H7 (cell line): ENCODE data around the gene TIGIT. TPM values are rescaled to one million over a fixed set of nuclear protein-coding genes. Genes with fewer than 3 reads are reported as not detected.

ENCODE experiments used
- DNase-seq: peaks from one replicate; pipeline ENCODE4 v3.0.0; 2012
- H3K27me3 ChIP-seq: 2 replicates; pipeline ENCODE4 v1.6.0; 2011; ENCODE audit warnings: mild to moderate bottlenecking, low read length; ENCODE audit not compliant: control insufficient read depth, insufficient read depth
- H3K36me3 ChIP-seq: replicated peaks from 2 replicates; pipeline ENCODE4 v1.5.1; 2011; ENCODE audit warnings: low read length; ENCODE audit not compliant: control insufficient read depth, insufficient read depth
- H3K4me3 ChIP-seq: 2 replicates; pipeline ENCODE4 v1.5.1; 2011; ENCODE audit warnings: low read depth, mild to moderate bottlenecking, control low read depth, low read length, moderate library complexity; ENCODE audit not compliant: insufficient read depth
- total RNA-seq: library from RNA; depleted of rRNA; stranded (reverse); fragments of >200 nt; shearing (Covaris generic); gene quantifications from 2 replicates; pipeline ENCODE4 v1.2.3, GENCODE V29; 2014

TIGIT gene
- total RNA-seq, 1 experiment from 2014 or later: not detected

GRCh38 chr3:114328345-114328744 is 34.5 kb downstream of the TIGIT start:
- H3K4me3 ChIP-seq: no peak overlapping the region

GRCh38 chr3:114329823-114330222 is 36.0 kb downstream of the TIGIT start:
- no peak overlapping the region for H3K4me3 ChIP-seq
- H3K27me3 ChIP-seq: no peaks in the 10 kb centered on the region
- H3K36me3 ChIP-seq: no peaks in the 10 kb centered on the region
- no peak for DNase-seq

More at GRCh38 chr3:114328345-114328744, 34.5 kb downstream of the TIGIT start:
- H3K36me3 ChIP-seq: no peaks in the 10 kb centered on the region
- H3K27me3 ChIP-seq: no peaks in the 10 kb centered on the region
- no peak for DNase-seq

- Histone ChIP-seq H3K27me3 (no peaks in the 10 kb centered on the region), H3K4me3 (no peak overlapping the region), H3K36me3 (no peaks in the 10 kb centered on the region)
- no peak for DNase-seq
These were observed 37.2 kb downstream of the TIGIT start for GRCh38 chr3:114331007-114331406.

GRCh38 chr3:114331710-114332109 is 37.9 kb downstream of the TIGIT start:
- Histone ChIP-seq H3K36me3 (no peaks in the 10 kb centered on the region), H3K27me3 (no peaks in the 10 kb centered on the region), H3K4me3 (no peak overlapping the region)
- DNase-seq: no peak

DNA sequence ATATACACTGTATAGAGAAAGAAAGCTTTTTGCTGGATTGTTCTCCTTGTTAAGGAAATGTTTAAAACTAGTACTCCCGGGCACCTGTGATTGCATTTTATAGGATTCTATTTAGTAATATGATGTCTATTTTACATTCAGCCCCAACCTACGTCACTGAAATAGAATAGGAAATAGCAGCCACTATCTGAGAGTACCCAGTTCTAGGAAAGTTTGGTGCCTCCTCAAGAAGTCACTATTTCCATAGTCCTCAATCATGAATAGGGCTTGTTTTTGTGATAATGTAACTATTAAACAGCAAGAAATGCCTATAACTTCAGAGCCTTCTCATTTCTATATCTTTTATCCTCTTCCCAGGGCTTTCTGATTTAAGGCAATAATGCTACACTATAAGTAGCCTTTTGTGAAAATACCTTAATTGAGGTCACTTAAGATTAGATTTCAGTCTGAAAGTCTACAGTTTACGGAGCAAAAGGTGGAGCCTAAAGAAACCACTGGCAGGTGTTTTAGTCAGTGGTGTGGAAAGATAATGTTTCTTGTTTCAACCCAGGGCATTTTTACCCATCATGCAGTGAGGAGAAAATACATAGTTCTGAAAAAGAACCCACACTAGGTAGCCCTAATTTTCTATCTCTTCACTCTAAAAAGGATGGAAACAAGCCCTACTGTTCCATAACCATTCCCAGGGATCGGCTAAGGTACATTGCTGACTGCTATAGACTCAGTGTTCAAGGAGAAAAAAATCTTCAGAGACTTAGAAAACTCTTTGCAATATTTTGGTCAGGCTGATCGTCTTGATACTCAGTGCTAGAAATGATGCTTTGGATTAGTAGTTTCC is 38.7 kb downstream of the TIGIT start:
- Histone ChIP-seq H3K4me3 (no peak overlapping the region), H3K27me3 (no peaks in the 10 kb centered on the region), H3K36me3 (no peaks in the 10 kb centered on the region)
- no peak for DNase-seq

- DNase-seq: no peak
- H3K4me3 ChIP-seq: no peak overlapping the region
- H3K36me3 ChIP-seq: no peaks in the 10 kb centered on the region
- H3K27me3 ChIP-seq: no peaks in the 10 kb centered on the region
These were observed 39.5 kb downstream of the TIGIT start for GRCh38 chr3:114333180-114333922.

- no peak for DNase-seq
- no peak overlapping the region for H3K4me3 ChIP-seq
- H3K27me3 ChIP-seq: no peaks in the 10 kb centered on the region
- H3K36me3 ChIP-seq: no peaks in the 10 kb centered on the region
These were observed 40.1 kb downstream of the TIGIT start for GRCh38 chr3:114333923-114334240.

DNA sequence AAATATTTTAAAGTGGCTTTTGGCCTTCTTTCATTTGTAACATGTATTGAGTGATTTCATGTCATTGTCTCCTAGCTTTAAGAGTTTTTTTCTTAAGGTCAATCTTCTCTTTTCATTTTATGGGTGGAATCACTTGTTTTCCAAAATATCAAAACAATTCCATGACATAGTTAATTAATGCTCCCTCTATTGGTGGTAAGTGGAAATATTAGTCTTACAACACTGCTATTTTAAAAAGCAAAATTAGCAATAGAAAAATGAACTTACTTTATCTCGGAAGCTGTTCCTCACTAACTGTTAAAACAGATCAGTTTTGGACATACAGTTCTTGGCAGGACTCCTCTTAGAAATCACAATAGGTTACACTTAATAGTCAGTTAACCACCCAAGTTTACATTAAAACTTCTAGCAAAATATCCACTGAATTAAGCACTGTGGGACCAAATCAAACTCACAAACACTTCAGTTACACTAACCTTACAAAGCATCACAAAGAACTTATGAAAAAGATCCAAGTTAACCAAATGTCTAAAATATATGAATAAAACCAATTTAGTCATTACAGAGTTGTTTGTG is 42.4 kb downstream of the TIGIT start:
- no peak overlapping the region for H3K4me3 ChIP-seq
- no peak for DNase-seq
- no peaks in the 10 kb centered on the region for H3K36me3 ChIP-seq
- no peaks in the 10 kb centered on the region for H3K27me3 ChIP-seq

- Histone ChIP-seq H3K36me3 (no peaks in the 10 kb centered on the region), H3K27me3 (no peaks in the 10 kb centered on the region), H3K4me3 (no peak overlapping the region)
- DNase-seq: no peak
These were observed 43.0 kb downstream of the TIGIT start for GRCh38 chr3:114336857-114337256.

DNA sequence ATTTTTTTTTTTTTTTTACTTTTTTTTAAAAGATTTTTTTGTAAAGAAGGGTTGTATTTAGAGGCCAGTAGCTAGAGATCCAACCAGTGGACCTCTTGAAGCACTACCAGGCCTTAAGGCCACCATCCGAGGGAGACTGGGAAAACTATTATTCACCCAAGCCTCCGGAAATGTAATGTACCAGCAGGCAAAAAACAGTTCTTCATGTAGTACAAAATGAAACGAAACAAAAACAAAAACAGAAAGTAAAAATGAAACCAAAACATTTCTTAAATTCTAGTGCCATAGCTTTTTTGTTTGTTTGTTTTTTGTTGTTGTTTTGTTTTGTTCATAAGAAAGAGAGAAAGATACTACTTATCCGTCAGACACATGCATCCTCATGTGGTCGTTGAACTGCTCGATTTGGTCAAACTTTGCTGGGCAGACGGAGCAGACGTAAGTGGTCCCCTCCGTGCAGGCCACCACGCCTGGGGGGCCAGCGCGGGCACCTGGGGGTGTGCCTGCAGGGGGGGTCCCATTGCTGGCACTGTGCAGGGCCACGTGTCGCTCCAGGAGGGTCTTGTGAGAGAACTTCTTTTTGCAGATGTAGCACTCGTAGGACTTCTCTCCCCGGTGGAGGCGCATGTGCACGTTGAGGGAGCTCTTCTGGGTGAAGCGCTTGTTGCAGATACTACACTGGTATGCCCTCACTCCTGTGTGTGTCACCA is 45.0 kb downstream of the TIGIT start:
- no peak overlapping the region for H3K4me3 ChIP-seq
- no peak for DNase-seq
- H3K36me3 ChIP-seq: no peaks in the 10 kb centered on the region
- no peaks in the 10 kb centered on the region for H3K27me3 ChIP-seq

- H3K4me3 ChIP-seq: no peak overlapping the region
- no peak for DNase-seq
- no peaks in the 10 kb centered on the region for H3K27me3 ChIP-seq
These were observed 50.7 kb downstream of the TIGIT start for GRCh38 chr3:114344492-114344891.

GRCh38 chr3:114350271-114350670 is 56.4 kb downstream of the TIGIT start:
- Histone ChIP-seq H3K36me3 (no peaks in the 10 kb centered on the region), H3K27me3 (no peaks in the 10 kb centered on the region), H3K4me3 (no peak overlapping the region)
- no peak for DNase-seq

More at GRCh38 chr3:114344492-114344891, 50.7 kb downstream of the TIGIT start:
- no peaks in the 10 kb centered on the region for H3K36me3 ChIP-seq

DNA sequence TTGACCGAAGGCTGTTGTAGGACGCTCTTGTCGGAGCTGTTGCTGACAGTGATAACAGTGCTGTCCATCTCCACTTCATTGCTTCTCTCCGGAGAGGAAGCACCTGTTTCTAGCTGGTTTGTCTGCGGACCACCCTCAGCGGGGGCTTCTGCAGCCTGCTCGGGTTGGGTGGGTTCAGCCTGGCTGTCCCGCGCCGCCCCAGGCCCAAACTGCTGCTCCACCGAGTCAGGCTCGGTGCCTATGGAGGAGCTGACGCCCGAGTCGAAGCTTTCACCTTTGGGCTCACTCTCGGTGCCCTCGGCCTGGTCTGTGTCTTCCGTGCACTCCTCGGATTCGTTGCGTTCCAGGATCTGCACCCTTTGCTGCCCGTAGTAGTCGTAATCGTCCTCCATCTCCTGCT is 56.9 kb downstream of the TIGIT start:
- no peak for DNase-seq
- Histone ChIP-seq H3K27me3 (no peaks in the 10 kb centered on the region), H3K36me3 (no peaks in the 10 kb centered on the region), H3K4me3 (no peak overlapping the region)

GRCh38 chr3:114351123-114351821 is 57.4 kb downstream of the TIGIT start:
- DNase-seq: no peak
- H3K27me3 ChIP-seq: no peaks in the 10 kb centered on the region
- no peaks in the 10 kb centered on the region for H3K36me3 ChIP-seq
- H3K4me3 ChIP-seq: no peak overlapping the region
